ENCODE data around the gene NDUFC1. TPM values are rescaled to one million over a fixed set of nuclear protein-coding genes. Genes with fewer than 3 reads are reported as not detected.
A peak's percentile ranks its signal among the peaks of the same experiment; 100 is the strongest.

The NDUFC1 gene
- total RNA-seq, 4 donors from 2014 or later: 37.2 to 53.6 (median 46.8) TPM

DNA sequence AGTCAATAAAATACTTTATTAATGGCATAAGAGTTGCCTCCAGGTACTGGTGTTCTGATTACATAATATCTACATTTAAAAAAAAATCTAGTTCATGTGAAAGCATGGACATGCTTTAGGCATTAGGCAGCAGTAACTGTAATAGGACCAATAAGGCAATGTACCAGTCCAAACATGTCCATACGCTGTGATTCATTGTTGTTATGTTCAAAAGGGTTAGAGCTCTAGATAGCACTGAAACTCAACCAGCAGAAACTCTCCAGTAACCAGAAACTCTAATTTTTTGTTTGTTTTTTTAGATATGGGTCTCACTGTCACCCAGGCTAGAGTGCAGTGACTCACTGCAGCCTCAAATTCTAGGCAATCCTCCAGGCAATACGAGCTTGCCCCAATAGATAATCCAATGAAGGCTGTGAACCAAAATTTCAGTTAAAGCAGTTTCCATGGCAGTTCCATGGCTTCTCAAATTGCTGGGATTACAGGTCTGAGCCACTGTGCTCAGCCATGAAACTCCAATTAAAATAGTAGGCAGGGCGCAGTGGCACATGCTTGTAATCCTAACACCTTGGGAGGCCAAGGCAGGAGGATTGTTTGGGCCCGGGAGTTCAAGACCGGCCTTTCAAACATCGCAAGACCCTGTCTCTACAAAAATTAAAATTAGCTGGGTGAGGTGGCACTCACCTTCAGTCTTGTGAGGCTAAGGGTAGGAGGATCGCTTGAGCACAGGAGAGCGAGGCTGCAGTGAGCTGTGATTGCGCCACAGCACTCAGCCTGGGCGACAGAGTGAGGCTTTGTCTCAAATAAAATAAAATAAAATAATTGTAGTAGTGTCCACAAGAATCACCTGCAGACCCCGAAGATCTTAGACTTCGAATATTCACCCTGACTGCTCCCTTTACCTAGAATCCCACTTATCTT is 58.6 kb downstream of the NDUFC1 start:
- no peak overlapping the region for H3K4me3 ChIP-seq (ENCODE audit: low read depth, poor library complexity, severe bottlenecking)
- DNase-seq (ENCODE audit: low spot score in 2 of 2): peak in 1 of 2 donors; percentile 31
- TF ChIP-seq POLR2A (IDR thresholded peaks at IDR 0.05): no peak
- TF ChIP-seq, protein P1, sequence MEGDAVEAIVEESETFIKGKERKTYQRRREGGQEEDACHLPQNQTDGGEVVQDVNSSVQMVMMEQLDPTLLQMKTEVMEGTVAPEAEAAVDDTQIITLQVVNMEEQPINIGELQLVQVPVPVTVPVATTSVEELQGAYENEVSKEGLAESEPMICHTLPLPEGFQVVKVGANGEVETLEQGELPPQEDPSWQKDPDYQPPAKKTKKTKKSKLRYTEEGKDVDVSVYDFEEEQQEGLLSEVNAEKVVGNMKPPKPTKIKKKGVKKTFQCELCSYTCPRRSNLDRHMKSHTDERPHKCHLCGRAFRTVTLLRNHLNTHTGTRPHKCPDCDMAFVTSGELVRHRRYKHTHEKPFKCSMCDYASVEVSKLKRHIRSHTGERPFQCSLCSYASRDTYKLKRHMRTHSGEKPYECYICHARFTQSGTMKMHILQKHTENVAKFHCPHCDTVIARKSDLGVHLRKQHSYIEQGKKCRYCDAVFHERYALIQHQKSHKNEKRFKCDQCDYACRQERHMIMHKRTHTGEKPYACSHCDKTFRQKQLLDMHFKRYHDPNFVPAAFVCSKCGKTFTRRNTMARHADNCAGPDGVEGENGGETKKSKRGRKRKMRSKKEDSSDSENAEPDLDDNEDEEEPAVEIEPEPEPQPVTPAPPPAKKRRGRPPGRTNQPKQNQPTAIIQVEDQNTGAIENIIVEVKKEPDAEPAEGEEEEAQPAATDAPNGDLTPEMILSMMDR (IDR thresholded peaks at IDR 0.05): no peak
- intact Hi-C loops (cut with DNase I; ENCODE audit: low total_unique reads): no loop called here
- 78 to 80% methylated on average over 12 of the region's 12 CpGs for WGBS, 2 donors

DNA sequence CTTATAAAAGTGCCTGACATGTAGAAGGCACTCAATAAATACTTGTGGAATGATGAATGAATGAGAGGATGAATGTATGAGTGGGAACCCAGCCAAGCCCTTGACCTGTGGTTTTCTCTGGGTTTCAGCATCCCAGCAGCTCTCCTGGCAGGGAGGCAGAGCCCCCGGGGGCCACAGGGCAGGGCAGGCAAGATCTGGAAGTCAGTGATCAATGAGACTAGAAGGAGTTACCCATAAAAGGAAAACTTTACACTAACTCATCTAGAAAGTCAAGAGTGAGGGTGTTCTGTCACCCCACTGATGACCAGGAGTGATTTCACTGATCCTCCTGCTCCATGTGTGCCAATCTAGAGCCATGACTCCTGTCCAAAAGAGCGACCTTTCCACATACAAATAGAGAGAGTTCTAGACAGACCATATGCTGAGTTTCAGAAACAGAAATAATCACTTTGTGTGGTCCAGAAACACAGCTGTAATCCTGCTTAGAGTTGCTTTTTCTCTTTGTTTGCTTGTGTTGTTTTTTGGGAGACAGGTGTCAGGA is 59.7 kb downstream of the NDUFC1 start:
- 82 to 90% methylated on average over 2 of the region's 2 CpGs for WGBS, 2 donors
- TF ChIP-seq POLR2A (IDR thresholded peaks at IDR 0.05): no peak
- TF ChIP-seq, protein P1 (IDR thresholded peaks at IDR 0.05): no peak
- intact Hi-C loops (cut with DNase I; ENCODE audit: low total_unique reads): no loop called here
- no peak for DNase-seq (ENCODE audit: low spot score in 2 of 2)
- H3K4me3 ChIP-seq (ENCODE audit: low read depth, poor library complexity, severe bottlenecking): no peak overlapping the region

DNA sequence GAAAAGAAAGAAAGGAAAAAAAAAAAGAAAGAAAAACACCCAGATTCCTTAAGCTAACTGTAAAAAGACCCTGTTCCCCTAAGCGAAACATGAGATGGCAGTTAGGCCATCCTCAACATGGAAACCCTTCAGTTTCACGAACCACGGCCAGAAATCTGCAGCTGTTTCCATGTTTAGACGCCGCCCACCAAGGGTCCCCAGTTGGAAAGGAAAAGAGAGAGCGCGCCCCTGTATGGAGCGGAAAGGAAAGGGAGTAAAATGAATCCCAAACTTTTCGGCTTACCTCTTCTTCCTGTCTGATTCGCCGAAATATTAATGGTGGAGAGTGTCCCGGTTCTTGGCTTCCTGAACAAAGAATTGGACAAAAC is 60.5 kb downstream of the NDUFC1 start:
- 96 to 97% methylated on average over 12 of the region's 12 CpGs for WGBS, 2 donors
- H3K4me3 ChIP-seq (ENCODE audit: low read depth, poor library complexity, severe bottlenecking): no peak overlapping the region
- intact Hi-C loops (cut with DNase I; ENCODE audit: low total_unique reads): no loop called here
- DNase-seq (ENCODE audit: low spot score in 2 of 2): no peak
- TF ChIP-seq, protein P1 (IDR thresholded peaks at IDR 0.05): no peak
- no peak for TF ChIP-seq POLR2A (IDR thresholded peaks at IDR 0.05)

DNA sequence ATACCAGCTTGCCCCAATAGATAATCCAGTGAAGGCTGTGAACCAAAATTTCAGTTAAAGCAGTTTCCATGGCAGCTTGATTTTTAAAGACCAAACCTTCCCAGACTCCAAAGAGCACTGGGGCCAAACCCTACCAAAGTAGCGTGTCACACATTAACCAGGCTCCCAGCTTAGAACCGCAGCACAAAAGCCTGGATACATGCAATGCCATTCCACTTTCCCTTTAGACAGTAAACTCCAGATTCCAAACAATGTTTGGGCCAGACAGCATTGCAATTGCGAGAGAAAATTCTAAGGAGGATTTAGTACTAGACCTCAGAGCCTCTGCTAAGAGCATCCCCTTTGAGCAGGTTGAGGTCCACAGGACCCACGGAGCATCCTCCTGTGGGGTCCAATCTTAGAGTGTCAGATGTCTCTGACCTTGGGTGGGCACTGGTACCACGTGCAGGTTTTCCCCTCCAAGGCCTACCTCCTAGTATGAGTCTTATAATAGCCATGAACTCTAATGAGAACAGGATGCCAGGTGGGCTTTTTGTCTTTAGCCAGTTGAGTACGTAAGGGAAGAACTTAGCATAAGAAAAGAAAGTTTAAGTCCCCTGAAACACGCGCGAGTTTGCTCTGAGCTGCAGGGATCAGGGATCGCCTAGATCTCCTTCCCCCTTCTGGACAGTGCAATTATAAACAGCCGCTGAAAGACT is 61.0 kb downstream of the NDUFC1 start:
- WGBS, 2 donors: 91 to 92% methylated on average over 11 of the region's 11 CpGs
- no peak overlapping the region for H3K4me3 ChIP-seq (ENCODE audit: low read depth, poor library complexity, severe bottlenecking)
- intact Hi-C loops (cut with DNase I; ENCODE audit: low total_unique reads): no loop called here
- TF ChIP-seq POLR2A (IDR thresholded peaks at IDR 0.05): no peak
- DNase-seq (ENCODE audit: low spot score in 2 of 2): no peak

Other genes with a start within 250 kb of the NDUFC1 start
- 10 to 100 TPM; 37.1 to 54.9 (median 44.7) TPM for gene ELF2, start 125.3 kb downstream of the NDUFC1 start, total RNA-seq
- gene MGARP, start 22.3 kb downstream of the NDUFC1 start, total RNA-seq: 1 to 10 TPM in 1 of 4 donors, under 1 TPM in 1, not detected in 2; 0.84 to 1.2 TPM
- 10 to 100 TPM; 17.5 to 28.5 (median 20.5) TPM for gene NAA15, start 972 bp downstream of the NDUFC1 start, total RNA-seq
- 10 to 100 TPM in 3 of 4 donors, 1 to 10 TPM in 1; 8.1 to 12.3 (median 10.8) TPM for gene RAB33B, start 151.6 kb upstream of the NDUFC1 start, total RNA-seq

All from lower leg skin (tissue), 4 donors.